ENCODE measurements around the gene SERPING1.

SERPING1 gene

GRCh38 chr11:57644748-57645688 is 47.5 kb downstream of the SERPING1 start:
- TF ChIP-seq FOXM1 (IDR thresholded peaks at IDR 0.05; ENCODE audit: borderline replicate concordance) = no peak
- TF ChIP-seq FOXK2 (IDR thresholded peaks at IDR 0.05) = no peak
- no peak for TF ChIP-seq TARDBP (IDR thresholded peaks at IDR 0.05)
- no peak for TF ChIP-seq NFRKB (IDR thresholded peaks at IDR 0.05)
- no peak for TF ChIP-seq L3MBTL2 (conservative IDR thresholded peaks at IDR 0.05)
- no peak for TF ChIP-seq CTBP1 (IDR thresholded peaks at IDR 0.05; ENCODE audit: borderline replicate concordance)
- no peak for TF ChIP-seq BHLHE40 (IDR thresholded peaks at IDR 0.05; ENCODE audit: borderline replicate concordance)
- no peak for TF ChIP-seq ELF4 (IDR thresholded peaks at IDR 0.05)
- no peak for TF ChIP-seq FOXA1 (IDR thresholded peaks at IDR 0.05)
- TF ChIP-seq SUZ12 (IDR thresholded peaks at IDR 0.05) = no peak
- no peak for TF ChIP-seq LEF1 (IDR thresholded peaks at IDR 0.05; ENCODE audit: borderline replicate concordance)
- no peak for TF ChIP-seq SP1 (IDR thresholded peaks at IDR 0.05)
- TF ChIP-seq ZNF384 (IDR thresholded peaks at IDR 0.05) = no peak
- no peak for TF ChIP-seq PKNOX1 (IDR thresholded peaks at IDR 0.05)
- TF ChIP-seq HDGF (IDR thresholded peaks at IDR 0.05; ENCODE audit: borderline replicate concordance) = no peak
- no peak for TF ChIP-seq ARNT (IDR thresholded peaks at IDR 0.05)
- ChIA-PET CTCF (interaction anchor here (0.6 to 3.0 kb wide), 14 partner anchors 9 to 869 kb away, joined by 3 to 36 read pairs (median 4); partner anchors contain the start of gene UBE2L6), POLR2A (interaction anchor here (1.1 to 1.4 kb wide), 2 partner anchors 77 to 299 kb away, joined by 3 to 8 read pairs; partner anchors contain the start of gene UBE2L6)
- peak; percentile 78 for DNase-seq (ENCODE audit: extremely low spot score)

GRCh38 chr11:57645689-57646085 is 48.2 kb downstream of the SERPING1 start:
- DNase-seq (ENCODE audit: extremely low spot score) = no peak
- TF ChIP-seq ZNF384 (IDR thresholded peaks at IDR 0.05) = no peak
- TF ChIP-seq FOXM1 (IDR thresholded peaks at IDR 0.05; ENCODE audit: borderline replicate concordance) = no peak
- ChIA-PET POLR2A (no interaction called here), CTCF (no interaction called here)

GRCh38 chr11:57646194-57646798 is 48.8 kb downstream of the SERPING1 start:
- CTCF ChIA-PET = no interaction called here
- no peak for DNase-seq (ENCODE audit: extremely low spot score)

GRCh38 chr11:57646799-57647303 is 49.4 kb downstream of the SERPING1 start:
- POLR2A ChIA-PET = no interaction called here
- DNase-seq (ENCODE audit: extremely low spot score) = no peak

More at GRCh38 chr11:57646194-57646798, 48.8 kb downstream of the SERPING1 start:
- POLR2A ChIA-PET = no interaction called here
- no peak for TF ChIP-seq LEF1 (IDR thresholded peaks at IDR 0.05; ENCODE audit: borderline replicate concordance)

GRCh38 chr11:57647372-57647771 is 49.9 kb downstream of the SERPING1 start:
- DNase-seq (ENCODE audit: extremely low spot score) = no peak
- ChIA-PET CTCF (interaction anchor here (1.8 kb wide), 1 partner anchor 79 kb away, joined by 7 read pairs; the partner anchor contains the start of gene UBE2L6), POLR2A (no interaction called here)
- TF ChIP-seq CTBP1 (IDR thresholded peaks at IDR 0.05; ENCODE audit: borderline replicate concordance) = no peak
- no peak for TF ChIP-seq LEF1 (IDR thresholded peaks at IDR 0.05; ENCODE audit: borderline replicate concordance)
- TF ChIP-seq PKNOX1 (IDR thresholded peaks at IDR 0.05) = no peak
- no peak for TF ChIP-seq SP1 (IDR thresholded peaks at IDR 0.05)
- TF ChIP-seq L3MBTL2 (conservative IDR thresholded peaks at IDR 0.05) = no peak
- no peak for TF ChIP-seq BHLHE40 (IDR thresholded peaks at IDR 0.05; ENCODE audit: borderline replicate concordance)
- TF ChIP-seq SUZ12 (IDR thresholded peaks at IDR 0.05) = no peak
- no peak for TF ChIP-seq FOXK2 (IDR thresholded peaks at IDR 0.05)
- TF ChIP-seq ELF4 (IDR thresholded peaks at IDR 0.05) = no peak
- no peak for TF ChIP-seq FOXM1 (IDR thresholded peaks at IDR 0.05; ENCODE audit: borderline replicate concordance)
- TF ChIP-seq FOXA1 (IDR thresholded peaks at IDR 0.05) = no peak
- TF ChIP-seq HDGF (IDR thresholded peaks at IDR 0.05; ENCODE audit: borderline replicate concordance) = no peak
- TF ChIP-seq ZNF384 (IDR thresholded peaks at IDR 0.05) = no peak
- TF ChIP-seq ARNT (IDR thresholded peaks at IDR 0.05) = no peak

More at GRCh38 chr11:57646799-57647303, 49.4 kb downstream of the SERPING1 start:
- CTCF ChIA-PET = interaction anchor here (1.8 kb wide), 1 partner anchor 79 kb away, joined by 7 read pairs; the partner anchor contains the start of gene UBE2L6
- no peak for TF ChIP-seq FOXM1 (IDR thresholded peaks at IDR 0.05; ENCODE audit: borderline replicate concordance)
- no peak for TF ChIP-seq FOXA1 (IDR thresholded peaks at IDR 0.05)
- TF ChIP-seq CTBP1 (IDR thresholded peaks at IDR 0.05; ENCODE audit: borderline replicate concordance) = no peak
- no peak for TF ChIP-seq ZNF384 (IDR thresholded peaks at IDR 0.05)
- no peak for TF ChIP-seq L3MBTL2 (conservative IDR thresholded peaks at IDR 0.05)
- TF ChIP-seq TARDBP (IDR thresholded peaks at IDR 0.05) = no peak

- ChIA-PET CTCF (interaction anchor here (0.9 to 1.8 kb wide), 2 partner anchors 80 to 121 kb away, joined by 3 to 7 read pairs; partner anchors contain the start of gene UBE2L6), POLR2A (no interaction called here)
- DNase-seq (ENCODE audit: extremely low spot score) = no peak
- TF ChIP-seq FOXA1 (IDR thresholded peaks at IDR 0.05) (no peak), CTBP1 (IDR thresholded peaks at IDR 0.05; ENCODE audit: borderline replicate concordance) (no peak), NFRKB (IDR thresholded peaks at IDR 0.05) (no peak), SP1 (IDR thresholded peaks at IDR 0.05) (no peak), SUZ12 (IDR thresholded peaks at IDR 0.05) (no peak), TARDBP (IDR thresholded peaks at IDR 0.05) (no peak), ZNF384 (IDR thresholded peaks at IDR 0.05) (no peak), HDGF (IDR thresholded peaks at IDR 0.05; ENCODE audit: borderline replicate concordance) (no peak), FOXK2 (IDR thresholded peaks at IDR 0.05) (no peak), FOXM1 (IDR thresholded peaks at IDR 0.05; ENCODE audit: borderline replicate concordance) (no peak), L3MBTL2 (conservative IDR thresholded peaks at IDR 0.05) (no peak)
Measured at GRCh38 chr11:57647960-57648800, 50.7 kb downstream of the SERPING1 start.

Data from HEK293T (cell line).